GM12873 (cell line): ENCODE data around the gene ZIM2.

Source experiments
- TF ChIP-seq, protein P1 (sequence below): IDR thresholded peaks from 2 replicates; pipeline ENCODE4 v1.5.1; 2012; ENCODE audit warnings: low read depth, mild to moderate bottlenecking, moderate library complexity, low read length, control low read depth; ENCODE audit not compliant: insufficient read depth; ENCODE audit errors: missing control alignments

Gene ZIM2

DNA sequence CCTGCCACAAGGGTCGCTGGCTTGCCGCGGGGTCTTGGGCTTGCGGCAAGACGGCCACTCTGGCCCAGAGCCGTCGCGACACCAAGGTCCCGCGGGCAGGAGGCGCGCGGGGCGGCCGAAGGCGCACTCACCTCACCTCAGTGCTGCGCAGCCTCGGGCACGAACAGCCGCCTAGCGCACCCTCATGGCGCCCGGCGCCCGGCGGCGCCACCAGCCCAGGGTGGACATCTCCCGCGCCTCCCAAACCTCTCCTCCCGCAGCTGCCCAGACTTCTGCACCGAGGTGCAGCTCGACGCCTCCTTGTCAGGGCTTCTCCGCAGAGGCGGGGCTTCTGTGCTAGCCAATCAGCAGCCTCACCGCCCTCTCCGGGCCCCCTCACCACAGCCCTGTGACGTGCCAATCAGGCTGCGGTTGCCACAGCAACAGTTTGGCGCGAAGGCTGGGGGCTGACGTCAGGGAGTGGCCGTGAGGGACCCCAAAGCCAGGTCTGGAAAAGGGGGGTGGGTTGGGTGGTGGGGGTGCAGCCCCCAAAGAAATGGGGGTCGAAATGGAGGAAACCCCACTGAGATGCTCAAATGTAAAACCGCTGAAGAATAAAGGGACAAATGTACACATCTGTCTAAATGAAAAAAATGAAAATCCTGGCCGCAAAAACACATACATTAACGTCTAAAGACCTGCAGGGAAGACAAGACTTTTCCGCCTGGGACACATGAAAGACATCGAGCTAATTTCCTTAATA, at the start of gene ZIM2, which contains the start of gene PEG3:
Gene ZIM2 (minus strand): TSS at position 276 of the 742 bp plus-strand sequence. CDS start 16,449 bp downstream, outside the sequence.
Gene PEG3 (minus strand): TSS at position 276 of the 742 bp plus-strand sequence. CDS start 16,071 bp downstream, outside the sequence.
- TF ChIP-seq, protein P1, sequence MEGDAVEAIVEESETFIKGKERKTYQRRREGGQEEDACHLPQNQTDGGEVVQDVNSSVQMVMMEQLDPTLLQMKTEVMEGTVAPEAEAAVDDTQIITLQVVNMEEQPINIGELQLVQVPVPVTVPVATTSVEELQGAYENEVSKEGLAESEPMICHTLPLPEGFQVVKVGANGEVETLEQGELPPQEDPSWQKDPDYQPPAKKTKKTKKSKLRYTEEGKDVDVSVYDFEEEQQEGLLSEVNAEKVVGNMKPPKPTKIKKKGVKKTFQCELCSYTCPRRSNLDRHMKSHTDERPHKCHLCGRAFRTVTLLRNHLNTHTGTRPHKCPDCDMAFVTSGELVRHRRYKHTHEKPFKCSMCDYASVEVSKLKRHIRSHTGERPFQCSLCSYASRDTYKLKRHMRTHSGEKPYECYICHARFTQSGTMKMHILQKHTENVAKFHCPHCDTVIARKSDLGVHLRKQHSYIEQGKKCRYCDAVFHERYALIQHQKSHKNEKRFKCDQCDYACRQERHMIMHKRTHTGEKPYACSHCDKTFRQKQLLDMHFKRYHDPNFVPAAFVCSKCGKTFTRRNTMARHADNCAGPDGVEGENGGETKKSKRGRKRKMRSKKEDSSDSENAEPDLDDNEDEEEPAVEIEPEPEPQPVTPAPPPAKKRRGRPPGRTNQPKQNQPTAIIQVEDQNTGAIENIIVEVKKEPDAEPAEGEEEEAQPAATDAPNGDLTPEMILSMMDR, result no peak

DNA sequence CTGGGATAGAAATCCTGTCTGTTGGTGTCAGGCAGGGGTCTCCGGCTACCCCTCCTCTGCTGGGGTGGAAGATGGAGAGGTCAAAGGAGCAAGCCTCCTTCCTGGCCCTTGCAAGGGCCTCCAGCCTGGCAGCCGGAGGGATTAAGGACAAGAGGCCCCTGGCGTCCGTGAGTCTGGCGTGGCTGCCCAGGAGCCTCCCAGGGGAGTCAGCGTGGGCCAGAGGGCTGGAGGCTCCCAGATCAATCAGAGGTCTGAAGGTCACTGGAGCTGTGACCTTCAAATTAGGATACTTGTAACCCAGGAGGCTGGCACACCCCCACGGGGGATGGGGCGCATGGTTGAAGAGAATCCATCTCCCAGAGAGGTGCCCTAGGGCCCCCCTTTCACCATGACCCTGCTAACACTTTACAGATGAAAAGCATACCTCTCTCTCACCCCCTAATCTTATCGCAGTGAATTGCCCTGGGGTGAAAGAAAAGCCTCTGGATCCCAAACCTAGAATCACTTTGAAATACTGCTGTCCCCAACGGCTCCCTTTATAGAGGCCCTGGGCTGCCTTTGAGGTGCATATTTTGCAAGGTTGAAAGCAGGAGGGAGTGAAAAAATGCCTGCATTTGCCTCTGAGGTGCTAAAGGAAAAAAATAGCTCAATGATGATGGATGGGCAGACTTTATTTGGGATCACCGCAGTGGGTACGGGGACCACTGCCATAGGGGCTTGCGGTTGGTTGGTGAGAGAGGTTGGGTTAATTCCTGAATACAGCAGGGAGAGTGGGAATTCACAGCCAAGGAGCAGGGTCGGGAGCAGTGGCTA, 44.9 kb upstream of the ZIM2 start:
- TF ChIP-seq, protein P1, result no peak

DNA sequence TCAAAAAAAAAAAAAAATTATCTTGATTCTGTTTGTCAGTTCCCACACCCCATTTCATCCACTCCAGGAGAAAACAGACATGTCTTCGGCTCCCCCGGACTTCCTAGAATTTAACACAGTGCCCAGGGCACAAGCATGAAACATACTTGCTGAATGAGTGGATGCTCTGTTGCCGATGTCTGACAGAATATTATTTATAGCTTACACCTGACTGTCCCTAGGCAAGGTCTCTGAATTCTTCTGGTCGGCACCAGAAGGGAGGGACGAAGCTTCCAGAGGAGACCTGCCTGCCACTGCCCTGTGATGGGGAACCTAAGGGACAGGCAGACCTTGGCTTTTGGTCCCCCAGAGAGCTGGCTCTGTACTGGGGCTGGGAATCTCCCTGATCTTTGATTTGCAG, 43.9 kb upstream of the ZIM2 start:
- TF ChIP-seq, protein P1, result no peak

DNA sequence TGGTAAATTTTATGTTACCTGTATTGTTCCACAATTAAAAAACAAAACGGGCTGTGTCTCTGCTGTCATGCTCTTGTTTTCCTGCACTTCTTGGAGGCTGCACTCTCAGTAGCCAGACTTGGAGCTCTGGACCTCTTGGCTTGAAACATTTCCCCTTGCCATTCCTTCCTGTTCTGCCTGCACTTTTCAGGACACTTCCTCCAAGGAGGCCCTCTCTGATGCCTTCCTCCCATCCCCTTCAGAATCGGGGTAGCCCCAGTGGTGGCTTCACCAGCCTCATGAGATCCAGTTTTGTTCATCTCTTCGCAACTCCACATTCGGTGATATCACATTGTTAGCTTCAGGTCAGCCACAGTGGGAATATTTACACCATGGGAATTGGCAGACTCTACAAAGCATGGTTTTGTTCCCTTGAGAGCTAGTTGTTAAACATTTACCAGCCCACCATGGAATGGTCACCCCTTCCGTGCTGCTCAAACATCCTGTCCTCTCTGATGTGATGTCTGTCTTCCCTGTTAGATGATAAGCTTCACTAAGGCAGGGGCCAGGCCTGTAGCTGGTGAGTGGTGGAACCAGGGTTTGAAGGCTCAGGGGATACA, 40.2 kb upstream of the ZIM2 start:
- TF ChIP-seq, protein P1, result no peak

DNA sequence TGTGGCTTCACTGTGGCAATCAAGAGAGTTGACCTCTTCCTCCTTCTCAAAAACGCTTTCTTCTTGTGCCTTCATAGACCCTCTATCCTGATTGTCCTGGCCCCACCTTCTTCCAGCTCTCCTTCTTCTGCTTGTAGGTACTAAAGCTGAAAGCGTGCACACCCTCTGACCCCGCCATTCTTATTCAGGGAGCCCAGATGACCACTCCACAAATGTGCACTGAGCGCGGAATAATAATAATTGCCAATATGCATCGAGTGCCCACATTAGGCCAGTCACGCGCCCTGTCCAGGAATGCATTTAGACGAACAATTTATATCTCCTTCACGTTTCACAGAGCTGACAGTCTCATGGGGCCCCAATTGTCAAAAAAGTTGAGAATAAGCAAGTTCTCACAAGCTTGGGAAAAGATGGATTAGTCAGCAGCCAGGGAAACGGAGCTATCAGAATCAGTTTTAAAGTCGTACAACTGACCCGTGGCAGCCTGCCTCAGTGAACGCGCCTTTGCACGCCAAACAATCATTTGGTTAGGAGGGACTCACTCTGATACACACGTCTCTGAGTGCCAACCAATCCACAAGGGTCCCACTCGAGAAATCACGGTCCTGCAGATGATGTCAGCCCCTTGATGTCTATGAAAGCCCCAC, 36.7 kb upstream of the ZIM2 start:
- TF ChIP-seq, protein P1, result no peak

DNA sequence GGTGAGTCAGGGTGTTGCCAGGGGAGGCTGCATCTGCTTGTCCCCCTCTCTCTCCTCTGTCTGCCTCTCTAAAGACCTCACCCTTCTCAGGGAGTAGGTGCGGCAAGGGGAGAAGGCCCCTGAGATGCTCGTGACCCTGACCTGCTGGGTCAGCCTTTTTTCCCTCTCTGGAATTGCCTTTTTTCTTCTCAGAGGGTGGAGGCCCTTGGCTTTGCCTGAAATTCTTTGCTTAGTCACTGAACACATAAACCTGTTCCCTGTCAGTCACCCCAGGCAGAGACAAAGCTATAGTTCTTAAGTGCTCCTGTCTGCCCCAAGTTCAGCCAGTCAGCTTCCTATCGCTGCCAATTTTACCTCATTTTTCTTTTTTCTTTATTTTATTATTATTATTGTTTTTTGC, 35.2 kb upstream of the ZIM2 start:
- TF ChIP-seq, protein P1, result no peak

DNA sequence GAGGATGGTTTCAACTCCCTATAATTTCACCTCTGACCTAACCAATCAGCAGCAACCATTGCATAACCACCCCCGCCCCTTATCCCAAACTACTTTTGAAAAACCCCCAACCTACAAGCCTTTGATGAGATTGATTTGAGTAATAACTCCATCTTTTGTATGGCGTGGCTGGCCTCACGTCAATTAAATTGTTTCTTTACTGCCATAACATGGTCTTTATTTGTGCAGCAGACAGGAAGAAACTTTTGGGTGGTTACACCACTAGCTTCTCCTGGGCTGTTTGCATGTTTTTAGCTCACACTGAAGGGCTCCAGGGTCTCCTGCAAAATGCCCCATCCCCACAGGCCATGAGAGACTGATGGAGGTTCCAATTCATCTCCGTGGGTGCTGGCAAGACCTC, 34.0 kb upstream of the ZIM2 start:
- TF ChIP-seq, protein P1, result no peak
